Keratinocyte (primary cell): ENCODE results near the gene SEBOX. TPM values are rescaled to one million over a fixed set of nuclear protein-coding genes. Genes with fewer than 3 reads are reported as not detected.

Experiments
- DNase-seq: peaks from one replicate; pipeline ENCODE4 v3.0.0-alpha.2; 2011; ENCODE audit warnings: low read depth, missing footprints, low spot score
- FAIRE-seq: peaks from 2 replicates; lab custom pipeline; 2011; peaks lifted over from hg19 to GRCh38; lab: Jason Lieb, UNC
- H2AFZ ChIP-seq: 2 replicates; pipeline ENCODE4 v1.6.0; 2012; ENCODE audit warnings: low read length, control low read depth, inconsistent platforms; ENCODE audit not compliant: control insufficient read depth
- H3K27ac ChIP-seq: 2 replicates; pipeline ENCODE4 v1.5.1; 2011; ENCODE audit warnings: low read length; ENCODE audit not compliant: control insufficient read depth, insufficient read depth
- H3K27me3 ChIP-seq: 3 replicates; pipeline ENCODE4 v1.6.0; 2011; ENCODE audit warnings: low read length; ENCODE audit not compliant: control insufficient read depth, insufficient read depth; ENCODE audit errors: extremely low read depth
- H3K36me3 ChIP-seq, 2 experiments: 2 replicates in 1 of 2; 3 replicates in 1 of 2; pipeline ENCODE4 v1.5.1; 2011; ENCODE audit warnings: low read length in 2 of 2, mild to moderate bottlenecking in 1 of 2; ENCODE audit not compliant: control insufficient read depth in 2 of 2, insufficient read depth in 2 of 2; ENCODE audit errors: extremely low read depth in 1 of 2
- H3K4me1 ChIP-seq: 3 replicates; pipeline ENCODE4 v1.5.1; 2011; ENCODE audit warnings: low read length; ENCODE audit not compliant: control insufficient read depth, insufficient read depth; ENCODE audit errors: extremely low read depth
- H3K4me2 ChIP-seq: 3 replicates; pipeline ENCODE4 v1.6.0; 2011; ENCODE audit warnings: low read depth, low read length; ENCODE audit not compliant: control insufficient read depth, insufficient read depth; ENCODE audit errors: extremely low read depth
- H3K4me3 ChIP-seq, 3 experiments: fragments of 200-600 bp in 1 of 3; sonication (generic) in 1 of 3; 2 replicates in 2 of 3; 3 replicates in 1 of 3; pipeline ENCODE4 v1.5.1; 2011 to 2016; ENCODE audit warnings: low read length in 3 of 3, mild to moderate bottlenecking in 3 of 3, control low read depth in 2 of 3, inconsistent platforms in 1 of 3, low read depth in 1 of 3, mixed read lengths in 1 of 3, mixed run types in 1 of 3, moderate library complexity in 1 of 3; ENCODE audit not compliant: control insufficient read depth in 2 of 3, insufficient read depth in 2 of 3; ENCODE audit errors: extremely low read depth in 1 of 3
- H3K79me2 ChIP-seq: 2 replicates; pipeline ENCODE4 v1.6.0; 2012; ENCODE audit warnings: low read length; ENCODE audit not compliant: control insufficient read depth, insufficient read depth
- H3K9ac ChIP-seq: 3 replicates; pipeline ENCODE4 v1.6.0; 2011; ENCODE audit warnings: low read length; ENCODE audit not compliant: control insufficient read depth, insufficient read depth; ENCODE audit errors: extremely low read depth
- H3K9me1 ChIP-seq: 3 replicates; pipeline ENCODE4 v1.6.0; 2011; ENCODE audit warnings: low read length; ENCODE audit not compliant: control insufficient read depth, insufficient read depth; ENCODE audit errors: extremely low read depth
- H3K9me3 ChIP-seq: 2 replicates; pipeline ENCODE4 v1.5.1; 2012; ENCODE audit warnings: low read depth, low read length; ENCODE audit not compliant: control insufficient read depth
- H4K20me1 ChIP-seq: 3 replicates; pipeline ENCODE4 v1.6.0; 2011; ENCODE audit warnings: low read length; ENCODE audit not compliant: control insufficient read depth, insufficient read depth; ENCODE audit errors: extremely low read depth
- EZH2 ChIP-seq: IDR thresholded peaks from one replicate; pipeline ENCODE4 v1.6.1; 2012; ENCODE audit warnings: inconsistent platforms, mild to moderate bottlenecking, low read length, moderate library complexity
- dilution Hi-C: fragments of 300-500 bp; cut with MboI; formaldehyde crosslinking; loops from one replicate; pipeline ENCODE4 v1.7.0; 2020; ENCODE audit warnings: low sequenced_read_pairs; ENCODE audit not compliant: extremely low pct_ligation_motif_present
- polyA plus RNA-seq, 5 experiments: library from polyadenylated mRNA; depleted of rRNA in 3 of 5; stranded (reverse) in 3 of 5; stranded (forward) in 1 of 5; unstranded in 1 of 5; fragments of >200 nt; gene quantifications; 1 replicate in 1 of 5; 2 replicates in 3 of 5; 3 replicates in 1 of 5; pipeline versions ENCODE4 v1.2.1 to v1.2.3, GENCODE V29; 2011 to 2012; ENCODE audit warnings: missing spikeins in 2 of 5, low read depth in 1 of 5, low replicate concordance in 1 of 5
- TF ChIP-seq, protein P1 (sequence below), 3 experiments: IDR thresholded peaks in 1 of 3; conservative IDR thresholded peaks in 1 of 3; optimal IDR thresholded peaks in 1 of 3; 2 replicates in 2 of 3; 3 replicates in 1 of 3; pipeline versions ENCODE3 to v1.5.1; 2011; ENCODE audit warnings: low read length in 3 of 3, mild to moderate bottlenecking in 3 of 3, moderate library complexity in 2 of 3, control low read depth in 1 of 3, inconsistent platforms in 1 of 3; ENCODE audit not compliant: insufficient read depth in 2 of 3; ENCODE audit errors: extremely low read depth in 1 of 3

The SEBOX gene
- polyA plus RNA-seq, 1 donor (not counting 4 experiments of a cell fraction or from before 2014, with no cell fraction given) = not detected

DNA sequence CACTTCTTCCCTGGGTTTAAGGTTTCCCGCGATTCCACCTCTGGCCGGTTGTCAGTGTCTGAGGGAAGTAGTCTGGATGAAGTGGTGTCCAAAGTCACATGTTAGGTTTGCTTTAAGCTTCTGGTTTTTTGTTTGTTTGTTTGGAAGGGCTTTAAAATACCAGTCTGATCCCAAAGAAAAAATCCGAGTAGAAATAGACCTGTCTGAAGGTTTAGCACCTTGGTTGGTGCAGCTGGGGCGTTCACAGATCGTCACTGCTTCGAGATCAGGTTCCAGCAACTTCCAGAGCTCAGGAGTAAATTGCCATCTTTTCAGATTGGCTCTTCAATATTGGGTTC, 45.4 kb downstream of the SEBOX start:
- Histone ChIP-seq H3K27me3 (no peaks in the 10 kb centered on the region), H3K36me3 (no peaks in the 10 kb centered on the region), H2AFZ (peak overlapping the region; percentile 97), H3K9me3 (no peaks in the 10 kb centered on the region), H3K9ac (peak overlapping the region; percentile 82), H3K9me1 (no peaks in the 10 kb centered on the region), H3K4me1 (peaks cover 22% of the 10 kb centered on the region), H3K4me3 (peak overlapping the region; percentile 61 to 95 (median 92)), H3K79me2 (peaks cover 45% of the 10 kb centered on the region), H4K20me1 (no peaks in the 10 kb centered on the region), H3K4me2 (peak overlapping the region; percentile 97), H3K27ac (peak overlapping the region; percentile 68)
- dilution Hi-C loops = no loop called here
- DNase-seq (no peak), FAIRE-seq (no peak)
- TF ChIP-seq, protein P1, sequence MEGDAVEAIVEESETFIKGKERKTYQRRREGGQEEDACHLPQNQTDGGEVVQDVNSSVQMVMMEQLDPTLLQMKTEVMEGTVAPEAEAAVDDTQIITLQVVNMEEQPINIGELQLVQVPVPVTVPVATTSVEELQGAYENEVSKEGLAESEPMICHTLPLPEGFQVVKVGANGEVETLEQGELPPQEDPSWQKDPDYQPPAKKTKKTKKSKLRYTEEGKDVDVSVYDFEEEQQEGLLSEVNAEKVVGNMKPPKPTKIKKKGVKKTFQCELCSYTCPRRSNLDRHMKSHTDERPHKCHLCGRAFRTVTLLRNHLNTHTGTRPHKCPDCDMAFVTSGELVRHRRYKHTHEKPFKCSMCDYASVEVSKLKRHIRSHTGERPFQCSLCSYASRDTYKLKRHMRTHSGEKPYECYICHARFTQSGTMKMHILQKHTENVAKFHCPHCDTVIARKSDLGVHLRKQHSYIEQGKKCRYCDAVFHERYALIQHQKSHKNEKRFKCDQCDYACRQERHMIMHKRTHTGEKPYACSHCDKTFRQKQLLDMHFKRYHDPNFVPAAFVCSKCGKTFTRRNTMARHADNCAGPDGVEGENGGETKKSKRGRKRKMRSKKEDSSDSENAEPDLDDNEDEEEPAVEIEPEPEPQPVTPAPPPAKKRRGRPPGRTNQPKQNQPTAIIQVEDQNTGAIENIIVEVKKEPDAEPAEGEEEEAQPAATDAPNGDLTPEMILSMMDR (optimal IDR thresholded peaks at IDR 0.05 in 1 of 3, IDR thresholded peaks at IDR 0.05 in 1 of 3, conservative IDR thresholded peaks at IDR 0.05 in 1 of 3; ENCODE audit: extremely low read depth in 1 of 3, insufficient read depth in 2 of 3, low read length in 3 of 3) = peak in 1 of 3 experiments; percentile 2
- no peak for TF ChIP-seq EZH2

DNA sequence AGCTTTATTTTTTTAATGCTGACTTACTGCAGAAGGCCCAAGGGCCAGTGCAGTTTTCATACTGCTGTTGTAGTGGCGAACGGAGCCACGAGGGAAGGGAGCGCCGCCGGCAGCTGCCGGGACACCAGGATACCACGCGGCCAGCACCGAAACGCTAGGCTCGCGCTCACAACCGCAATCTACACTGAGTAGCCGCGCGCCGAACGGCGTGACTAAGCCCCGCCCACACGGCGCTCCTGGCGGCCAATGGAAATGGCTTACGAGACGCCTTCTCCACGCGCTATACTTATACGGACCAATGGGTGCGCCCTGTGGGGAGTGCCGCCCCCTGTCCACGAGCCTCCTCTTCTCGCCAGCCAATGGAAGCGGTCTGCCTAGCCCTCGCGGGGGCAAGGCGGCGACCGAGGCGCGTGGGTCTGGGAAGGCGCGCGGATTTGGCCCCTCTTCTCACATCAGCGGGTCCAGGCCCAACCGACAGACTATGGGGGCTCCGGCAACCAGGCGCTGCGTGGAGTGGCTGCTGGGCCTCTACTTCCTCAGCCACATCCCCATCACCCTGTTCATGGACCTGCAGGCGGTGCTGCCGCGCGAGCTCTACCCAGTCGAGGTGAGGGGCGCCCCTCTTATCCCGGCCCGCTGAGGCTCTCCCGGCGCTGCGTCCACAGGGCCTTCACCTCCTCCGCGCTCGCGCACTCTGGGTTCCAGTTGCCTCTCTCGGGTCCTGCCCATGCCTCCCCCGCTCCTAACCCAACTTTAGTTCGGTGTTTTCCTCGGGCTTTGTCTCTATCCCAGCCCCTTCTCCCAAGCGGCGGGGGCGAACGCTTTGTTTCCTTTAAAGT, 46.0 kb downstream of the SEBOX start, which contains the start of gene TMEM97:
TSS of gene TMEM97 (plus strand) at position 442 of the 839 bp plus-strand sequence. CDS start at position 482, 40 bp downstream.
- peak within 1 kb of the TSS; percentile 97 for H2AFZ ChIP-seq
- peak within 1 kb of the TSS; percentile 97 for H3K4me2 ChIP-seq
- peak within 1 kb of the TSS; percentile 82 for H3K9ac ChIP-seq
- H3K27ac ChIP-seq = peak within 1 kb of the TSS; percentile 68
- dilution Hi-C loops = no loop called here
- no peak for TF ChIP-seq EZH2
- TF ChIP-seq, protein P1 (optimal IDR thresholded peaks at IDR 0.05 in 1 of 3, IDR thresholded peaks at IDR 0.05 in 1 of 3, conservative IDR thresholded peaks at IDR 0.05 in 1 of 3; ENCODE audit: extremely low read depth in 1 of 3, insufficient read depth in 2 of 3, low read length in 3 of 3) = peak in 1 of 3 experiments; percentile 5
- no peaks in the 10 kb centered on the region for H3K9me1 ChIP-seq
- H3K4me1 ChIP-seq = peaks cover 22% of the 10 kb centered on the region
- peak; percentile 76 for DNase-seq
- no peaks in the 10 kb centered on the region for H4K20me1 ChIP-seq
- H3K9me3 ChIP-seq = no peaks in the 10 kb centered on the region
- FAIRE-seq = peak; percentile 63
- H3K4me3 ChIP-seq = peak within 1 kb of the TSS; percentile 61 to 95 (median 92)
- H3K27me3 ChIP-seq = no peaks in the 10 kb centered on the region
- H3K36me3 ChIP-seq = no peaks in the 10 kb centered on the region
- peaks cover 41% of the 10 kb centered on the region for H3K79me2 ChIP-seq
